ENCODE data around the gene PGS1.

DNA sequence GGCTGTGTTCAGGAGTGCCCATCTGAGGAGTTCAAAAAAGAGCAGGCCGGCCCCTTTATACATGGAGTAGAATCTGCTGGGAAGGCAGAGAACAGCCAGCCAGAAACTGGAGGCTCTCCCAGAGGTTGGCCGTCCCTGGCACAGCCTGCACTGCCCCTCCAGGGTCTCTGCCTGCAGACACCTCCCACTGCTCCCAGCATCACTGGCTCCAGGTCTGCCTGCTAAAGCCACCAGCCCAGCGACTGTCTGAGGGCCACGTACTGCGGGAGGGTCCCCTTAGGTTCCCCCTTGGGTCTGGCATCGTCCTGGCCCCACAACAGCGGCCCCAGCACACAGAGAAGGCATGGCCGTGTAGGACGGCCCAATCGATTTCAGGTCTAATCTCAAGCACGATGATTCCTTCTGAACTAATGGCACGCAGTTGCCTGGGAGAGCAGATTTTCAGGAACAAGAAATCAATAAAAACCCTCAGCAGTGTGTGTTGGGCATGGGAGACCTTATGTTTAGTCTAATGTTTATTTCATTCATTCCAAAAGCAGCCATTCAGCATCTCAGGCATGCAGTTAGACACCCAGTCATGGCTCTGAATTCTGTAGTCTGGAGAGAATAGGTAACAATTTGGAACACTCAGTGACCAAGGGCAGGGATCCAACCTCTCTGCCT lies 95.6 kb downstream of the PGS1 start:
- TF ChIP-seq, protein P1, sequence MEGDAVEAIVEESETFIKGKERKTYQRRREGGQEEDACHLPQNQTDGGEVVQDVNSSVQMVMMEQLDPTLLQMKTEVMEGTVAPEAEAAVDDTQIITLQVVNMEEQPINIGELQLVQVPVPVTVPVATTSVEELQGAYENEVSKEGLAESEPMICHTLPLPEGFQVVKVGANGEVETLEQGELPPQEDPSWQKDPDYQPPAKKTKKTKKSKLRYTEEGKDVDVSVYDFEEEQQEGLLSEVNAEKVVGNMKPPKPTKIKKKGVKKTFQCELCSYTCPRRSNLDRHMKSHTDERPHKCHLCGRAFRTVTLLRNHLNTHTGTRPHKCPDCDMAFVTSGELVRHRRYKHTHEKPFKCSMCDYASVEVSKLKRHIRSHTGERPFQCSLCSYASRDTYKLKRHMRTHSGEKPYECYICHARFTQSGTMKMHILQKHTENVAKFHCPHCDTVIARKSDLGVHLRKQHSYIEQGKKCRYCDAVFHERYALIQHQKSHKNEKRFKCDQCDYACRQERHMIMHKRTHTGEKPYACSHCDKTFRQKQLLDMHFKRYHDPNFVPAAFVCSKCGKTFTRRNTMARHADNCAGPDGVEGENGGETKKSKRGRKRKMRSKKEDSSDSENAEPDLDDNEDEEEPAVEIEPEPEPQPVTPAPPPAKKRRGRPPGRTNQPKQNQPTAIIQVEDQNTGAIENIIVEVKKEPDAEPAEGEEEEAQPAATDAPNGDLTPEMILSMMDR (IDR thresholded peaks at IDR 0.05) = no peak
- no peak for TF ChIP-seq EP300 (IDR thresholded peaks at IDR 0.05)
- TF ChIP-seq POLR2A (IDR thresholded peaks at IDR 0.05) = no peak

Measured in tibial nerve (tissue), 4 donors.